Stimulated activated CD4-positive, alpha-beta T cell treated with anti-CD3 and anti-CD28 coated beads, Interleukin-2, amount 100 ng/mL, for 4 hours (primary cell): ENCODE results near the gene DYNLL2.
"Not testable (repeated sequence)": the region's sequence is repeated elsewhere in the genome, so short reads cannot be mapped to it uniquely, and the experiment has no call there.

Source experiments
- DNase-seq: peaks from one replicate; pipeline ENCODE4 v3.0.0-alpha.2; 2020; ENCODE audit warnings: low read depth

DYNLL2 gene

DNA sequence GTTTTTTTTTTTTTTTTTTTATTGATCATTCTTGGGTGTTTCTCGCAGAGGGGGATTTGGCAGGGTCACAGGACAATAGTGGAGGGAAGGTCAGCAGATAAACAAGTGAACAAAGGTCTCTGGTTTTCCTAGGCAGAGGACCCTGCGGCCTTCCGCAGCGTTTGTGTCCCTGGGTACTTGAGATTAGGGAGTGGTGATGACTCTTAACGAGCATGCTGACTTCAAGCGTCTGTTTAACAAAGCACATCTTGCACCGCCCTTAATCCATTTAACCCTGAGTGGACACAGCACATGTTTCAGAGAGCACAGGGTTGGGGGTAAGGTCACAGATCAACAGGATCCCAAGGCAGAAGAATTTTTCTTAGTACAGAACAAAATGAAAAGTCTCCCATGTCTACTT, 10.0 kb upstream of the DYNLL2 start:
- not testable (repeated sequence) for DNase-seq

DNA sequence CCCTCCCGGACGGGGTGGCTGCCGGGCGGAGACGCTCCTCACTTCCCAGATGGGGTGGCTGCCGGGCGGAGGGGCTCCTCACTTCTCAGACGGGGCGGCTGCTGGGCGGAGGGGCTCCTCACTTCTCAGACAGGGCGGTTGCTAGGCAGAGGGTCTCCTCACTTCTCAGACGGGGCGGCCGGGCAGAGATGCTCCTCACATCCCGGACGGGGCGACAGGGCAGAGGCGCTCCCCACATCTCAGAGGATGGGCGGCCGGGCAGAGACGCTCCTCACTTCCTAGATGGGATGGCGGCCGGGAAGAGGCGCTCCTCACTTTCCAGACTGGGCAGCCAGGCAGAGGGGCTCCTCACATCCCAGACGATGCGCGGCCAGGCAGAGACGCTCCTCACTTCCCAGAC, 8.8 kb upstream of the DYNLL2 start:
- DNase-seq, result not testable (repeated sequence)

- DNase-seq, result no peak
These were observed 3.8 kb upstream of the DYNLL2 start for GRCh38 chr17:58079300-58080033.

- DNase-seq, result no peak
These were observed 1.4 kb upstream of the DYNLL2 start for GRCh38 chr17:58081646-58082340.

GRCh38 chr17:58082341-58082869, 814 bp upstream of the DYNLL2 start:
- no peak for DNase-seq

DNA sequence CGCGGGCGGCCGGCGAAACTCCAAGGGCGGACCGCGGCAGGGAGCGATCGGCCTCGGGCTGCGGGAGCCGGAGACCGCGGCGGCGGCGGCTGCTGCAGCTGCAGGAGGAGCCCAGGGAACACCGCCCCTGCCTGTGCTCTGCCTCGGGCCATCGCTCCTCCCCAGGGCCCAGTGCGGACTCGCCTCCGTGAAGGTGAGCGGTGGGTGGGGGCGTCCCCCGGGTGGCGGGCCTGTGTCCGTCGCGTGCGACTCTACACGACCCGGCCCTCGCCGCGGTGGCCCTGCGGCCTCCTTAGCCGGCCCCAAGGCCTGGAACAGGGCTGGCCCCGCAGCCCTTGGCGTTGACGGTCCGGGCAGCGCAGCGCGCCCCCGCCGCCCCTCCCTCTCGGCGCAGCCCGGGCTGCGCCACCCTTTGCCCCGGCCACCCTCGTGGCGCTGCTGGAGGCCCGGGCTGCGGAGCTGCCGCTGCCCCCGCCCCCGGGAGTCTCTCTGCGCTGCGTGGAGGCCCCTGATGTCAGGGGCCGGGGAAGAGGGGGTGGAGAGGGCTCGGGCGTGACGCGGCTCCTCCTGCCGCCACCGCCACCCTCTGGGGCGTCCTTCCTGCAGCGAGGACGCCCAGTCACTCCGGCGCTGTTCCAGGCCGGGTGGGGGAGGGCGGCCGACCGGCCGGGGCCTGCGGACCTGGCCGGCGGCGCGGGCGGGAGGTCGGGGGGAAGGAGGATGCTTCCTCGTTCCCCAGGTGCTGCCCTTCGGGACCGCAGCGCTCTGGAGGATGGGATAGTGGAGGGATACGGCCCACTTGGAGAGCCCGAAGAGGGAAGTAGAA, 485 bp downstream of the DYNLL2 start:
- peak; percentile 70 for DNase-seq

- DNase-seq, result peak; percentile 37
These were observed 1.2 kb downstream of the DYNLL2 start for GRCh38 chr17:58084317-58084981.

DNA sequence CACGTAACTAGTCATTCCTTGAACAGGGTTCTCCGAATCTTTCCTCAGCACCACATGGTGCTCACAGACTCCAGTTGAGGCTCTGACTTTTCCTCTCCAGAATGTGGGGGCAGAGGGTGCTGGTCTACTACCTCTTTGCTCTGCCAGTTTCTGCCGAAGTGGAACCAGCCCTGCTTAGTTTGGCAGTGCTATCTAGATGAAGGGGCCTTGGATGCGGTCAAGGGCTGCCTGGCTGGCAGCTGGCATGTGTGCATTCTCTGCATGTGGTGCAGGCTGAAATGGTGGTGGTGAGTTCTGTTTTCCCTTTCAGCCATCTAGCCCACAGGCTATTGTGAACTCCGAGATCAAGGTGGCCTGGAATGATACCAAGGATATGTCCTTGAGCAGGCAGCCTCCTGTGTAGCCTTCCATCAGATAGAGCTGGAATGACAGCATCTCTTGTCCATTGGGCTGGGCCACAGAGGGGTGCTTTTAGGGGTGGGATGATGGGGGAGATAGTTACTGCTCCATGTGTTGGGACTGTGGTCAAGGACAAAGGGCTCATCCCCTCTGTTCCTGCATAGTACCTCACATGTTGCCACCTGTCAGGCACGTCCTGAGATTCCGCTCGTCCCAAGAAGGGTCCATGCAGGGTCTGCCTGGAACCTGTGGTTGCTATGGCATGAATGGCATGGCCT, 2.0 kb downstream of the DYNLL2 start:
- no peak for DNase-seq

DNA sequence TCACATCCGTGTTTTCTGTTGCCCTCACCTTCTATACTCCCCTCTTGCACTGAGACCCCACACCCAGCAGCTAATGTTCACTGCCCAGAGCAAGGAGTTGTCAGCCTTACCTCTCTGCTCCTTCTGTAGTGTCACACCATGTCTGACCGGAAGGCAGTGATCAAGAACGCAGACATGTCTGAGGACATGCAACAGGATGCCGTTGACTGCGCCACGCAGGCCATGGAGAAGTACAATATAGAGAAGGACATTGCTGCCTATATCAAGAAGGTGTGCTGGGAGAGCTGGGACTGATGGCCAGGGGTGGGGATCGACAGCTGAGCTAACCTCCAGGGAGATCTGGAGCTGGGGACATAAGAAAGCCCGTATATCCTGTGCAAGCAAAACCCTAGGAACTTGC, 3.7 kb downstream of the DYNLL2 start:
- no peak for DNase-seq

- DNase-seq, result no peak
These were observed 5.4 kb downstream of the DYNLL2 start for GRCh38 chr17:58088624-58089023.

DNA sequence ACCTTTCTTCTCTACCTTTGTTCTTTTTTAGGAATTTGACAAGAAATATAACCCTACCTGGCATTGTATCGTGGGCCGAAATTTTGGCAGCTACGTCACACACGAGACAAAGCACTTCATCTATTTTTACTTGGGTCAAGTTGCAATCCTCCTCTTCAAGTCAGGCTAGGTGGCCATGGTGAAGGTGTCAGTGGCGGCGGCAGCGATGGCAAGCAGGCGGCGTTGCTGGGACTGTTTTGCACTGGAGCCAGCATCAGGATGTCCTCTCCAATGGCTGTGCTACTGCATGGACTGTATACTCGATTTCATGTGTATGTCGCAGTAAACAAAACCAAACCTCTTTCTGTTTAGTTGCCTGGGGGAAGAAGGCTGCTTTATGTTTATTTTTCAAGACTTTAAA, 5.9 kb downstream of the DYNLL2 start:
- no peak for DNase-seq

DNA sequence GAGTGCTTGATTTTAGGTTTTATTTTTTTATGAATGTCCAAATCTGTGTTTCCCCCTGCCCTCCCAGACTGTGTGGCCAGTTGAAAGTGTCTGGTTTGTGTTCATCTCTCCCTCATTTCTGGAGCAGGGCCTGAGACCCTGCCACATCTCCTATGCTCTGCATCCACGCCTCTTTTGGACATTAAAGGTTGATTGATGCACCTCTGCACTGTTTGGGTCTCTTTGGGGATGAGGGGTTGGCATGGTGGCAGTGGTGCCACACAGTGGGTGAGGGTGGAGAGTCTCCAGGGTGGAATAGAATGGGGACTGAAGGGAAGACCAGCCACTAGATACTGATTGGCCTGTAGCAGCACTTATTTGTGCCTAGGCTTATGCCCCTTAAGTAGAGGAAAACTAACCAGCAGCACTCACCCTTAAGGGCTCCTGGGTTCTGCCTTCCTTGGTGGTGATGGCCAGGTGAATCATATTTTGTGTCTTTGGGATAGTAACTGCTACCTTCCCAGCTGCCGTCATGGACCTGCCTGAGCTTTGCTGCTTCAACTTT, 7.9 kb downstream of the DYNLL2 start:
- no peak for DNase-seq

GRCh38 chr17:58092101-58092796, 9.0 kb downstream of the DYNLL2 start:
- DNase-seq, result no peak

DNA sequence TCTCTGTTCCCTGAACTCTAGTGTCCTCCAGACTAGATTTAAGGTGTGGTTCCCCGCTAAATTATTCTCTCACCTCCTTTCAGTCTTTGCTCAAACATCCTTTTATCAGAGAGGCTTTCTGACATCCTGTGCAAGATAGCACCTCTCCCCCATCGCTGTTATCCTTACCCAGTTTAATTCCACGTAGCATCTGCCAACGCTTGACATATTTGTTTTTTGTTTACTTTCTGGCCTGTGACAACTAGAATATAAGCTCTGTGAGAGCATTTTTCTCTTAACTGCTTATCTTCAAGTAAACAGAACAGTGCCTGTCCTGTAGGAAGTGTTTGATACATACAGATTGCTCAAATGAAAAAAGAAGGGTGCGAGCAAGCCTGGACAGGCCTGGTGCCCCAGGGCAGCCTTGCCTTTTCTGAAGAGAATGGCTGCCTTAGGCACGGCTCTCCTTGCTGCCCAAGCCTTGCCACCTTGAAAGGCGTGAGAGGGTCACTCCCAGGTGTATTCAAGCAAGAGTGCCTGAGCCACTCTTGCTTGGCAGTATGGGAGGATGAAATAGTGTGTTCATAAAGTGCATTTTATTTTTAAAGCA, 9.7 kb downstream of the DYNLL2 start:
- DNase-seq, result no peak

DNA sequence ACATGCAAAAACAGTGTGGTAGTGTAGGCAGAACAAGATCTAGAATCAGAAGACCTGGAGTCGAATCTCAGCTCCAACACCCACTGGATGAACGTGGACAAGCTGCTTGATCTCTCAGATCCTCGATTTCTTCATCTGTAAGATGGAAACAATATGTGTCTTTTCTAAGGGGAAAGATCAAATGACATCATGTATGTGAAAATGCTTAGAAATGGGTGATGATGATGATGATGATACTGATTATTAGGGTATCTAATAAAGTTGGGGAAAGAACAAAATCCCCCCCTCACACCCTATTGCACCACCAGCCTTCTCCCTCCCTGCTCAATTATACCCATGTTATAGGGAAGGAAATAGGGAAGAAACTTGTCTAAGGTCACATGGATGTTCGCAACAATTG, 10.9 kb downstream of the DYNLL2 start:
- DNase-seq, result no peak

- no peak for DNase-seq
These were observed 13.7 kb downstream of the DYNLL2 start for GRCh38 chr17:58096892-58097291.

- no peak for DNase-seq
These were observed 14.3 kb downstream of the DYNLL2 start for GRCh38 chr17:58097384-58098088.

GRCh38 chr17:58100506-58100905, 17.3 kb downstream of the DYNLL2 start:
- no peak for DNase-seq

DNA sequence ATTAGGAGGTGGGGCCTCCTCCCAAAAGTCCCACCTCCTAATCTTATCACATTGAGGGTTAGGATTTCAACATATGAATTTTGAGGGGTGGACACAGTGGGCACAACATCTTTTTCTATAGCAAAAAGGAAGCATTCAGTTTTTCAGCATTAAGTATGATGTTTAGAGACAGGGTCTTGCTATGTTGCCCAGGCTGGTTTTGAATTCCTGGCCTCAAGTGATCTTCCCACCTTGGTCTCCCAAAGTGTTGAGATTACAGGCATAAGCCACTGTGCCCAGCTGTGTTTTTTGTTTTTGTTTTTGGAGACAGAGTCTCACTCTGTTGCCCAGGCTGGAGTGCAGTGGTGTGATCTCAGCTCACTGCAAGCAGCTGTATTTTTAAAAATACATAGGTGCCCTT, 18.7 kb downstream of the DYNLL2 start:
- not testable (repeated sequence) for DNase-seq

- DNase-seq, result no peak
These were observed 21.9 kb downstream of the DYNLL2 start for GRCh38 chr17:58105093-58105492.
